K562 (cell line): ENCODE results near the gene ADAM10.

Source experiments
- EP300 ChIP-seq: IDR thresholded peaks from 2 replicates; pipeline ENCODE4 v1.6.1; 2012; ENCODE audit warnings: low read length, improper control_type of control experiment
- EZH2 ChIP-seq: IDR thresholded peaks from 2 replicates; pipeline ENCODE4 v1.6.1; 2012; ENCODE audit warnings: low read depth, mild to moderate bottlenecking, inconsistent platforms, low read length, borderline replicate concordance
- NCOA4 ChIP-seq: fragments of 450-650 bp; IDR thresholded peaks from 2 replicates; pipeline ENCODE4 v1.6.1; 2018; ENCODE audit warnings: mild to moderate bottlenecking; ENCODE audit not compliant: partially characterized antibody
- POLR2A ChIP-seq: fragments of 450-650 bp; conservative IDR thresholded peaks from 2 replicates; pipeline ENCODE4 v1.6.1; 2016
- POLR2AphosphoS5 ChIP-seq: IDR thresholded peaks from 2 replicates; pipeline ENCODE4 v1.6.1; 2011; ENCODE audit warnings: mild to moderate bottlenecking, low read depth, low read length, moderate library complexity; ENCODE audit not compliant: control insufficient read depth, insufficient read depth
- SIX5 ChIP-seq, 2 experiments: IDR thresholded peaks; 2 replicates each; pipeline ENCODE4 v1.6.1; 2011; ENCODE audit warnings: low read length in 2 of 2, borderline replicate concordance in 1 of 2, low read depth in 1 of 2, mild to moderate bottlenecking in 1 of 2, moderate library complexity in 1 of 2; ENCODE audit not compliant: insufficient read depth in 1 of 2
- TF ChIP-seq, protein P1 (sequence below): sonication (generic); formaldehyde crosslinking; IDR thresholded peaks from 2 replicates; pipeline ENCODE4 v1.8.1; 2022; ENCODE audit warnings: missing genetic modification reagents
- TF ChIP-seq, protein P2 (sequence below), 3 experiments: IDR thresholded peaks in 2 of 3; conservative IDR thresholded peaks in 1 of 3; 2 replicates each; pipeline ENCODE4 v1.5.1; 2011 to 2012; ENCODE audit warnings: low read length in 3 of 3, mild to moderate bottlenecking in 3 of 3, control low read depth in 2 of 3, improper control_type of control experiment in 1 of 3, inconsistent platforms in 1 of 3, low read depth in 1 of 3, mixed read lengths in 1 of 3, moderate library complexity in 1 of 3; ENCODE audit not compliant: insufficient read depth in 2 of 3

DNA sequence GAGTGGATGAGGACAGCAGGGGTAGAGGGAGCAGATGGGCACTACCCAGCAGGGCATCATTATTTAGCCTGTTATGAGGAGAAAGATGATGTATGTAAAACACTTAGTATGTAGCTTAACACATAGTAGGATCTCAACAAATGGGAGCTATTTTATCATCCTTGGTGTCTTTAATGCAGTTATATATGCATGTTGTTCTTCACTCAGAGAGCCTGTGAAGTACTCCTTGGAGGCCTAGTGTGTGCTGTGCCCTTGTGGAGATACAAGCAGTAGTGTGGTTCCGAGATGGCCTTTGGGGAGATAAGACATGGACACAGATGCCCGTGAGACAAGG is 193.5 kb downstream of the ADAM10 start:
- no peak for TF ChIP-seq NCOA4
- TF ChIP-seq POLR2A = no peak
- TF ChIP-seq, protein P1, sequence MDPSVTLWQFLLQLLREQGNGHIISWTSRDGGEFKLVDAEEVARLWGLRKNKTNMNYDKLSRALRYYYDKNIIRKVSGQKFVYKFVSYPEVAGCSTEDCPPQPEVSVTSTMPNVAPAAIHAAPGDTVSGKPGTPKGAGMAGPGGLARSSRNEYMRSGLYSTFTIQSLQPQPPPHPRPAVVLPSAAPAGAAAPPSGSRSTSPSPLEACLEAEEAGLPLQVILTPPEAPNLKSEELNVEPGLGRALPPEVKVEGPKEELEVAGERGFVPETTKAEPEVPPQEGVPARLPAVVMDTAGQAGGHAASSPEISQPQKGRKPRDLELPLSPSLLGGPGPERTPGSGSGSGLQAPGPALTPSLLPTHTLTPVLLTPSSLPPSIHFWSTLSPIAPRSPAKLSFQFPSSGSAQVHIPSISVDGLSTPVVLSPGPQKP = no peak
- TF ChIP-seq, protein P2, sequence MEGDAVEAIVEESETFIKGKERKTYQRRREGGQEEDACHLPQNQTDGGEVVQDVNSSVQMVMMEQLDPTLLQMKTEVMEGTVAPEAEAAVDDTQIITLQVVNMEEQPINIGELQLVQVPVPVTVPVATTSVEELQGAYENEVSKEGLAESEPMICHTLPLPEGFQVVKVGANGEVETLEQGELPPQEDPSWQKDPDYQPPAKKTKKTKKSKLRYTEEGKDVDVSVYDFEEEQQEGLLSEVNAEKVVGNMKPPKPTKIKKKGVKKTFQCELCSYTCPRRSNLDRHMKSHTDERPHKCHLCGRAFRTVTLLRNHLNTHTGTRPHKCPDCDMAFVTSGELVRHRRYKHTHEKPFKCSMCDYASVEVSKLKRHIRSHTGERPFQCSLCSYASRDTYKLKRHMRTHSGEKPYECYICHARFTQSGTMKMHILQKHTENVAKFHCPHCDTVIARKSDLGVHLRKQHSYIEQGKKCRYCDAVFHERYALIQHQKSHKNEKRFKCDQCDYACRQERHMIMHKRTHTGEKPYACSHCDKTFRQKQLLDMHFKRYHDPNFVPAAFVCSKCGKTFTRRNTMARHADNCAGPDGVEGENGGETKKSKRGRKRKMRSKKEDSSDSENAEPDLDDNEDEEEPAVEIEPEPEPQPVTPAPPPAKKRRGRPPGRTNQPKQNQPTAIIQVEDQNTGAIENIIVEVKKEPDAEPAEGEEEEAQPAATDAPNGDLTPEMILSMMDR (IDR thresholded peaks at IDR 0.05 in 2 of 3, conservative IDR thresholded peaks at IDR 0.05 in 1 of 3; ENCODE audit: insufficient read depth in 2 of 3, low read depth in 1 of 3, low read length in 3 of 3) = no peak
- TF ChIP-seq POLR2AphosphoS5 = no peak
- TF ChIP-seq SIX5 (IDR thresholded peaks at IDR 0.05; ENCODE audit: borderline replicate concordance in 1 of 2, insufficient read depth in 1 of 2, low read depth in 1 of 2, low read length in 2 of 2) = no peak
- TF ChIP-seq EZH2 = no peak
- no peak for TF ChIP-seq EP300
